C4-2B (cell line): ENCODE data around the gene PDGFD.

ENCODE experiments used
- H3K27ac ChIP-seq: fragments of 450-650 bp; 2 replicates; pipeline ENCODE4 v1.5.1; 2017
- ZFX ChIP-seq: fragments of 450-650 bp; IDR thresholded peaks from 2 replicates; pipeline ENCODE4 v1.6.1; 2017
- TF ChIP-seq, protein P1 (sequence below): fragments of 450-650 bp; conservative IDR thresholded peaks from 2 replicates; pipeline ENCODE4 v1.5.1; 2017; ENCODE audit warnings: mild to moderate bottlenecking

PDGFD gene

GRCh38 chr11:104183593-104183992 lies 19.6 kb upstream of the PDGFD start:
- TF ChIP-seq ZFX, result no peak
- TF ChIP-seq, protein P1, sequence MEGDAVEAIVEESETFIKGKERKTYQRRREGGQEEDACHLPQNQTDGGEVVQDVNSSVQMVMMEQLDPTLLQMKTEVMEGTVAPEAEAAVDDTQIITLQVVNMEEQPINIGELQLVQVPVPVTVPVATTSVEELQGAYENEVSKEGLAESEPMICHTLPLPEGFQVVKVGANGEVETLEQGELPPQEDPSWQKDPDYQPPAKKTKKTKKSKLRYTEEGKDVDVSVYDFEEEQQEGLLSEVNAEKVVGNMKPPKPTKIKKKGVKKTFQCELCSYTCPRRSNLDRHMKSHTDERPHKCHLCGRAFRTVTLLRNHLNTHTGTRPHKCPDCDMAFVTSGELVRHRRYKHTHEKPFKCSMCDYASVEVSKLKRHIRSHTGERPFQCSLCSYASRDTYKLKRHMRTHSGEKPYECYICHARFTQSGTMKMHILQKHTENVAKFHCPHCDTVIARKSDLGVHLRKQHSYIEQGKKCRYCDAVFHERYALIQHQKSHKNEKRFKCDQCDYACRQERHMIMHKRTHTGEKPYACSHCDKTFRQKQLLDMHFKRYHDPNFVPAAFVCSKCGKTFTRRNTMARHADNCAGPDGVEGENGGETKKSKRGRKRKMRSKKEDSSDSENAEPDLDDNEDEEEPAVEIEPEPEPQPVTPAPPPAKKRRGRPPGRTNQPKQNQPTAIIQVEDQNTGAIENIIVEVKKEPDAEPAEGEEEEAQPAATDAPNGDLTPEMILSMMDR, result no peak
- no peak overlapping the region for H3K27ac ChIP-seq

DNA sequence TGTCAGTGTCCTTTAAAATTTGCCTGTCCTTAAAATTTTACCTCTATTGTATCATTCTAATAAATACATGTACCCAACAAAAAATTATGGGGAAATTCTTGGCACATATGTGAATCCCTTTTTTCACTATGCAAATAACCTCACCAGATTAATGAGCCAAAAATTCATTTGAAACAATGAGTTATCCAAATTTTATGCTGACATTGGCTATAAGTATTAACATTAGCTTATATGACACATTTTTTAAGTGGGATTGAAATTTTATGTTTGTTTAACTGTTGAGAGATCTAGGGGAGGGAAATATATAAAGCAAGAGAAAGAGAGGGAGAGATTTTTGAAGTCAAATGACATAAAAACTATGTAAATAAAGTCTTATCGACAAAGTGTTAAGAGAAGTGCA lies 11.8 kb upstream of the PDGFD start:
- no peak overlapping the region for H3K27ac ChIP-seq
- TF ChIP-seq, protein P1, result no peak
- no peak for TF ChIP-seq ZFX

- TF ChIP-seq, protein P1, result no peak
- TF ChIP-seq ZFX, result no peak
- H3K27ac ChIP-seq, result no peak overlapping the region
These were observed 5.1 kb upstream of the PDGFD start for GRCh38 chr11:104169091-104169490.

DNA sequence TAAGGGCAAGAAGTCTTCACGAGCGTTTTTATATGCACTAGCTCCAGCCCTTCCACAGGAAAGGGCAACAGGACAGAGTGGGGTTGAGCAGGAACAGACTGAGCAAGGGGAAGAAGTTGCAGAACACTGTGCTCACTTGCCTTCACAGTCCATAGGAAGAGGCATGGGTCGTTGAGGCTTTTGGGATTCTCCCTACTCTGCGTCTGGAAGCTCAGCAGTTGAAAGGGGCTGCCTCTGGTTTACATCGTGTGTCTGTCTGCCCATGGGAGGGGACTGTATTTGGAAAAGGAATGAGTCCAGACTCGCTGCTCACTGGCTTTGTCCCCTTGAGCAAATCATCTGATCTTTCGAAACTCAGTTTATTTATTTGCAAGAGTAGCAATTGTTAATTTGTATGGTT lies 1.1 kb upstream of the PDGFD start:
- no peak for TF ChIP-seq ZFX
- TF ChIP-seq, protein P1, result no peak
- H3K27ac ChIP-seq, result no peak overlapping the region

GRCh38 chr11:104163100-104164027 lies 583 bp downstream of the PDGFD start:
- no peak overlapping the region for H3K27ac ChIP-seq
- TF ChIP-seq ZFX, result no peak

DNA sequence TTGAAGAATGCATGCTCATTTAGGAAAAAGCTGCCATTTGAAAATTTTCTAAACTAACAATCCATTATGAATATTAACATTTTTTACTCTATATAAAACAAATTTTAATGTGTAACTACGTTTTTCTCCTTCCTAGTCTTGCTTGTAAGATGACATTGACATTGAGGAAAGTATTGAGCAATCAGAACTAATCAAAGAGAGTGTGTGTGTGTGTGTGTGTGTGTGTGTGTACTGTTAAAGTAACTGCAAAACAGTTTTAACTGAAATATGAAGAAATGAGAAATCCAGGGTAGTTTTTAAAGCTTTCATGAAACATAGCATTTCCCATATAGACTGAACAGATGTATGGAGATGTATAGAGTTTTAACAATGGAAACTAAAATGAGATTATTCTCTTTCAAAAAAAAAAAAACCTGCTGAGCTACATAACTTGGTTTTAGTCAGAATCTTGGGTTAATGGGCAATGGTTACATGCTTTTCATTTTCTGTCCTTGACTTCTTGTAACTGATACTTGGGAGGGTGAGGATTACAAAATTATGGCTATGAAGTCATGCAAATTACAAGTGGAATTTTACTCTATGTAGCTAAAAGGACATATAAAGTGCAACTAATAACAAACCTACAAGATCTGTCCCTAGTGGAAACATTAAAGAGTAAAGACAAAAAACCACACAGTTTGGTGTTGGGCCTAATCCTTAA lies 2.0 kb downstream of the PDGFD start:
- H3K27ac ChIP-seq, result no peak overlapping the region
- TF ChIP-seq ZFX, result no peak
- TF ChIP-seq, protein P1, result no peak

DNA sequence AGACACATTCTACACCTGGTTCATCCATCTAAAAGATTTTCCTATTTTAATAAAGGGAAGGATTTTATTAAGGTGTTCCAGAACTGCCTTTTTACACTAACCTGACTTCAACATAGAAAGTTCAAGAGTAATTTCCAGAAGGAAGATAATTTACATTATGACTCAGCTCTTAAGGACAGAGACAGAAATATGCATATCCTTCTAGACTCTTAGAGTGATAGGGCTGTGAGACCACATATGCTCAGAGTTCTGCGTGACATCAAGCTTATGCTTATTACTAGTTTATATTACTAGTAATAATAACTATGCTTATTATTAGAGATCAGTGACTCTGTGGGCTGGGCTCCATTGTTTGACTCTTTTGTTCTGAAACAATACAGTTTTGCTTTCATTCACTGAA lies 4.6 kb downstream of the PDGFD start:
- H3K27ac ChIP-seq, result no peak overlapping the region
- no peak for TF ChIP-seq ZFX
- TF ChIP-seq, protein P1, result no peak
